ENCODE data around the gene IFT27. TPM values are rescaled to one million over a fixed set of nuclear protein-coding genes. Genes with fewer than 3 reads are reported as not detected.

Gene IFT27
- total RNA-seq, 1 experiment from 2014 or later, result 2.2 TPM

- no peaks in the 10 kb centered on the region for H3K9me3 ChIP-seq (replicated peaks)
- peaks cover 4% of the 10 kb centered on the region; the same call in 1 of the 2 replicates for H3K27me3 ChIP-seq
- no peak overlapping the region for H3K4me3 ChIP-seq
- no peaks in the 10 kb centered on the region for H3K36me3 ChIP-seq
- no peak for DNase-seq
- no peaks in the 10 kb centered on the region for H3K4me1 ChIP-seq
- H3K27ac ChIP-seq, result no peak overlapping the region
These were observed 29.4 kb downstream of the IFT27 start for GRCh38 chr22:36746375-36746970.

GRCh38 chr22:36745301-36745995 lies 30.5 kb downstream of the IFT27 start:
- H3K4me1 ChIP-seq, result no peaks in the 10 kb centered on the region
- H3K36me3 ChIP-seq, result no peaks in the 10 kb centered on the region
- H3K27ac ChIP-seq, result no peak overlapping the region
- DNase-seq, result no peak
- H3K27me3 ChIP-seq, result peaks cover 4% of the 10 kb centered on the region; the same call in 1 of the 2 replicates
- H3K4me3 ChIP-seq, result no peak overlapping the region
- no peaks in the 10 kb centered on the region for H3K9me3 ChIP-seq (replicated peaks)

- no peak overlapping the region for H3K27ac ChIP-seq
- no peaks in the 10 kb centered on the region for H3K4me1 ChIP-seq
- H3K4me3 ChIP-seq, result no peak overlapping the region
- DNase-seq, result no peak
- peaks cover 4% of the 10 kb centered on the region; the same call in 1 of the 2 replicates for H3K27me3 ChIP-seq
- no peaks in the 10 kb centered on the region for H3K36me3 ChIP-seq
- H3K9me3 ChIP-seq (replicated peaks), result no peaks in the 10 kb centered on the region
These were observed 31.1 kb downstream of the IFT27 start for GRCh38 chr22:36744791-36745190.

- Histone ChIP-seq H3K4me1 (no peaks in the 10 kb centered on the region), H3K27ac (no peak overlapping the region), H3K27me3 (peaks cover 4% of the 10 kb centered on the region; the same call in 1 of the 2 replicates), H3K4me3 (no peak overlapping the region), H3K9me3 (replicated peaks) (no peaks in the 10 kb centered on the region), H3K36me3 (no peaks in the 10 kb centered on the region)
- no peak for DNase-seq
These were observed 31.5 kb downstream of the IFT27 start for GRCh38 chr22:36744413-36744765.

GRCh38 chr22:36743591-36744412 lies 32.1 kb downstream of the IFT27 start:
- DNase-seq, result no peak
- Histone ChIP-seq H3K9me3 (replicated peaks) (no peaks in the 10 kb centered on the region), H3K36me3 (no peaks in the 10 kb centered on the region), H3K4me3 (no peak overlapping the region), H3K27ac (no peak overlapping the region), H3K4me1 (no peaks in the 10 kb centered on the region), H3K27me3 (peaks cover 4% of the 10 kb centered on the region; the same call in 1 of the 2 replicates)

- peaks cover 4% of the 10 kb centered on the region; the same call in 1 of the 2 replicates for H3K27me3 ChIP-seq
These were observed 32.9 kb downstream of the IFT27 start for GRCh38 chr22:36743011-36743410.

GRCh38 chr22:36741968-36742367 lies 34.0 kb downstream of the IFT27 start:
- no peak overlapping the region for H3K27ac ChIP-seq
- H3K4me3 ChIP-seq, result no peak overlapping the region
- H3K36me3 ChIP-seq, result no peaks in the 10 kb centered on the region
- no peaks in the 10 kb centered on the region for H3K9me3 ChIP-seq (replicated peaks)
- H3K4me1 ChIP-seq, result no peaks in the 10 kb centered on the region
- DNase-seq, result no peak
- H3K27me3 ChIP-seq, result peaks cover 4% of the 10 kb centered on the region; the same call in 1 of the 2 replicates

More at GRCh38 chr22:36743011-36743410, 32.9 kb downstream of the IFT27 start:
- Histone ChIP-seq H3K27ac (no peak overlapping the region), H3K4me1 (no peaks in the 10 kb centered on the region), H3K4me3 (no peak overlapping the region), H3K36me3 (no peaks in the 10 kb centered on the region), H3K9me3 (replicated peaks) (no peaks in the 10 kb centered on the region)
- no peak for DNase-seq

- peak; percentile 24 to 49 for DNase-seq
- no peak overlapping the region for H3K27ac ChIP-seq
- no peaks in the 10 kb centered on the region for H3K4me1 ChIP-seq
- H3K27me3 ChIP-seq, result peaks cover 4% of the 10 kb centered on the region; the same call in 1 of the 2 replicates
- H3K36me3 ChIP-seq, result no peaks in the 10 kb centered on the region
- no peaks in the 10 kb centered on the region for H3K9me3 ChIP-seq (replicated peaks)
- H3K4me3 ChIP-seq, result no peak overlapping the region
These were observed 34.6 kb downstream of the IFT27 start for GRCh38 chr22:36741204-36741793.

GRCh38 chr22:36740716-36741115 lies 35.2 kb downstream of the IFT27 start:
- peaks cover 4% of the 10 kb centered on the region; the same call in 1 of the 2 replicates for H3K27me3 ChIP-seq
- DNase-seq, result no peak
- no peak overlapping the region for H3K27ac ChIP-seq
- H3K4me1 ChIP-seq, result no peaks in the 10 kb centered on the region
- no peaks in the 10 kb centered on the region for H3K9me3 ChIP-seq (replicated peaks)
- no peaks in the 10 kb centered on the region for H3K36me3 ChIP-seq
- H3K4me3 ChIP-seq, result no peak overlapping the region

- H3K36me3 ChIP-seq, result no peaks in the 10 kb centered on the region
- no peaks in the 10 kb centered on the region for H3K4me1 ChIP-seq
- H3K4me3 ChIP-seq, result no peak overlapping the region
- no peak for DNase-seq
- no peaks in the 10 kb centered on the region for H3K9me3 ChIP-seq (replicated peaks)
- no peak overlapping the region for H3K27ac ChIP-seq
- no peaks in the 10 kb centered on the region; the same call in 1 of the 2 replicates for H3K27me3 ChIP-seq
These were observed 36.7 kb downstream of the IFT27 start for GRCh38 chr22:36739185-36739584.

GRCh38 chr22:36738416-36739020 lies 37.4 kb downstream of the IFT27 start:
- Histone ChIP-seq H3K36me3 (no peaks in the 10 kb centered on the region), H3K27ac (no peak overlapping the region), H3K27me3 (no peaks in the 10 kb centered on the region; the same call in 1 of the 2 replicates), H3K4me1 (no peaks in the 10 kb centered on the region), H3K9me3 (replicated peaks) (no peaks in the 10 kb centered on the region), H3K4me3 (no peak overlapping the region)
- no peak for DNase-seq

GRCh38 chr22:36737776-36738175 lies 38.1 kb downstream of the IFT27 start:
- Histone ChIP-seq H3K4me3 (no peak overlapping the region), H3K4me1 (no peaks in the 10 kb centered on the region), H3K36me3 (no peaks in the 10 kb centered on the region), H3K27ac (no peak overlapping the region), H3K27me3 (no peaks in the 10 kb centered on the region), H3K9me3 (replicated peaks) (no peaks in the 10 kb centered on the region)
- no peak for DNase-seq

GRCh38 chr22:36736701-36737320 lies 39.1 kb downstream of the IFT27 start:
- Histone ChIP-seq H3K36me3 (no peaks in the 10 kb centered on the region), H3K4me1 (no peaks in the 10 kb centered on the region), H3K27ac (no peak overlapping the region), H3K27me3 (no peaks in the 10 kb centered on the region), H3K4me3 (no peak overlapping the region), H3K9me3 (replicated peaks) (no peaks in the 10 kb centered on the region)
- DNase-seq, result no peak

Data from SJCRH30 (cell line).